Activated T-helper 2 cell treated with anti-CD3 and anti-CD28 coated beads, Interferon-gamma antibody, Interleukin-2, Interleukin-4, amounts not matched to agents 10 μg/mL and 5 μg/mL and 100 μg/mL, durations not matched to agents 14 hours and 24 hours and 36 hours (primary cell): ENCODE measurements around the gene UTP11. TPM values are rescaled to one million over a fixed set of nuclear protein-coding genes. Genes with fewer than 3 reads are reported as not detected.

Experiments used
- total RNA-seq: library from RNA; stranded (reverse); gene quantifications from 2 replicates; pipeline ENCODE4 v1.2.3, GENCODE V29; 2022

UTP11 gene
- total RNA-seq, 1 donor from 2014 or later: 78.8 TPM

Other genes with a start within 250 kb of the UTP11 start
- gene EPHA10, start 247.6 kb upstream of the UTP11 start, total RNA-seq: 0.21 TPM in 1 of 2 replicates, not detected in the other
- 0.94 and 1.1 TPM in 2 replicates for gene MANEAL, start 218.9 kb upstream of the UTP11 start, total RNA-seq
- gene C1orf122, start 204.9 kb upstream of the UTP11 start, total RNA-seq: 22.6 and 24.5 TPM in 2 replicates
- gene YRDC, start 204.5 kb upstream of the UTP11 start, total RNA-seq: 45.2 and 46.5 TPM in 2 replicates
- 24.8 and 27.8 TPM in 2 replicates for gene MTF1, start 153.1 kb upstream of the UTP11 start, total RNA-seq
- 23.1 and 24.2 TPM in 2 replicates for gene INPP5B, start 65.7 kb upstream of the UTP11 start, total RNA-seq
- gene SF3A3, start 22.7 kb upstream of the UTP11 start, total RNA-seq: 105 and 112 TPM in 2 replicates
- 30.1 and 33.3 TPM in 2 replicates for gene FHL3, start 7.2 kb upstream of the UTP11 start, total RNA-seq
- 0.32 and 0.48 TPM in 2 replicates for gene POU3F1, start 34.1 kb downstream of the UTP11 start, total RNA-seq